ENCODE measurements around the gene RAPGEF1.

RAPGEF1 gene

GRCh38 chr9:131601683-131602181 lies 138.1 kb downstream of the RAPGEF1 start:
- DNase-seq, result no peak

DNA sequence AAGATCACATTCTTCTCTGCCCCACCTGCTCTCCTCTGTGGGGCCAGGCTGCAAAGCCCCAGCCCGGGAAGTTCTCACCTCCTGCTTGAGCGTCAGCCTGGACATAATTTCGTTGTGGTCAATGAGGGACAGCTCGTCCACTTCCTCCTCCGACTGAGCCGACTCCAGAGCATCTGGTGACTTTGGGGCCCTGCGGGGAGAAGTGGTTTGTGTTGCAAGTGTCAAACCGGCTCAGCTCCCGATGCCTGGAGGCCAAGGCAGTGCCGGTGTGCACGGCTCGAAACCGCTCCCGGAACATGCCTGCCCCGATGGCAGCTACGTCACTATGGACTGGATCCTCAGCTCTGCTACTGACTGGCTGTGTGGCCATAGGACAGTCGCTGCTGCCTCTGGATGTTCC lies 141.8 kb downstream of the RAPGEF1 start:
- DNase-seq, result no peak

GRCh38 chr9:131597246-131597645 lies 142.6 kb downstream of the RAPGEF1 start:
- DNase-seq, result no peak

- no peak for DNase-seq
These were observed 143.5 kb downstream of the RAPGEF1 start for GRCh38 chr9:131596430-131596743.

DNA sequence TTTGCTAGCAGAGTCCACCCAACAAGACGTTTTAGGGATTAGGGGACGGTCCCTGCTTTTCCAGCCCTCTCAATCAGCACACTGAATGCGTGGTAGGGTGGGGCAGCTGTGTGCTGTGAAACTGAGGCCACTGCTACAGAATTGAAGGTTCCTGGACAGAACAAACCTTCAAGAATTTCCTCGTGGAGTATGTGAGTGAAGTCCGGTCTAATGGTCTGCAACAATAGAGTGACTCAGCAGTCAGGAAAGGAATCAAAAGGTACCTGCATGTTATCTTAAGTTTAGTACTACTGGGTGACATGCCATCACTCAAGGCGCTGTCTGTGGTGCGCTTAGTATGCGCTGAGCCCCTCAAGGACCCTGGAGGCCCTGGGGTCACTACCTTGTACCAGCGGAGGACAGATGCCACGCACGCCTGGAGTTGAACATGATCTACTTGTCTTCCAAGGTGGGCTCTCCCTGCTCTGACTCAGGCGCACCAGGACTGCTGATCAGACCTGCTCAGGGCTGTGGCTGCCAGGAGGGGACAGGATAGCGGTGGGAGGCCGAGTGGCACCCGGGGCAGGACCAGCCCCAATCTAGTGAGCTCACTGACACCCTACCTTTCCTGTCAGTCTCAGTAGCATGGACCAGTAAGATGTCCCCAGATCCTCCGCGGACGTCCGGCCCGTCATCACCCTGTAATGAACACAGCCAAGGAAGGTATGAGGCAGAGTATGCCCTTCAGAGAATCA lies 144.0 kb downstream of the RAPGEF1 start:
- DNase-seq, result no peak

- DNase-seq, result no peak
These were observed 144.8 kb downstream of the RAPGEF1 start for GRCh38 chr9:131594906-131595665.

- DNase-seq, result no peak
These were observed 145.8 kb downstream of the RAPGEF1 start for GRCh38 chr9:131593936-131594665.

DNA sequence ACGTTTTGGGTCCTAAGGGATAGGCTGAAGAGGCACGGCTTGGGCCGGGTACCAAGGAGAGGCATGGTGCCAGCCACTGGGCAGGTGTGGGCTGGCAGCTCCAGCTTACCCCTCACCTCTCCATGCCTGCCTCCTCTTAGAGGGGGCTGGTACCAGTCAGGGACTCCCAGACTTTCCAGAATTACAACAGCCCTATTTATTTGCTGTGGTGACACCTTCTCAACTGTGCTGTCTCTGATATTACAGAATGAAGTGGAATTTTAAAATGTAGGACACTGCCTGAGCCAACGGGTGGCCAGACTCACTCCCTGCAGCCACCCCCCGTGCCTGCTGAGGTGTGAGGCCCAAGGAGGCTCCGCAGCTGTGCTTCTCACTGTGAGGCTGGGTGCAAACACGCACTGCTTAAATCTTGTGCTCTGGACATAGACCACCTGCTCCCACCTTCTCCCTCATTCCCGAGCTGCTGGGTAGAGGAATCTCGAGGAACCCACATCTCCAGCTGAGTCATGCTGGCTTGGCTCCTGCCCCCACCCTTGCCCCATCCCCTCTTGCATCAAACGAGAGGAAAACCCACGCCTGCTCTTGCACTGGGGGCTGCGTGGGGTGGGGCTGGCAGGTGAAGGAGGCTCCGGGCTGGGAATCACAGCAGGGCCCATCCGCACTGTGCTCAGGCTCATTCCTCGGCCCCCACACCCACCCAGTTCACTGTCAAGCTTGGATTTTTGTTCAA lies 146.6 kb downstream of the RAPGEF1 start:
- no peak for DNase-seq

DNA sequence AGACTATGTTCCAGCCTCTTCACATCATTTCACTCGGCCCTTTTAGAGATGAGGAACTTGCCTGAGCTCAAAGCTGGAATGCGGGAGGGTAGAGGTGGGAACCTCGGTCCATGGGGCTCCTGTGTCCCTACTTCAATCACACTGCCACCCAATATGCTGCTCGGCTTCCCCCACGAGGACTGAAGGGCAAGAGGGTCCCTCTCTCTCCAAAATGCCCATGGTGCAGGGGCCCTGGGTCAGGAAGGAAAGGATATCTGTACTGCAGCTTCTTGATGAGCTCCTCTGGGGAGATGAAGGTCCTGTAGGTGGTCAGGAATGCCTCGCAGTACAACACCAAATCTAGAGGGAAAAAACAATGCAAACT lies 148.0 kb downstream of the RAPGEF1 start:
- no peak for DNase-seq

GRCh38 chr9:131590907-131591844 lies 148.7 kb downstream of the RAPGEF1 start:
- peak; percentile 82 to 85 for DNase-seq

GRCh38 chr9:131590449-131590848 lies 149.4 kb downstream of the RAPGEF1 start:
- no peak for DNase-seq

DNA sequence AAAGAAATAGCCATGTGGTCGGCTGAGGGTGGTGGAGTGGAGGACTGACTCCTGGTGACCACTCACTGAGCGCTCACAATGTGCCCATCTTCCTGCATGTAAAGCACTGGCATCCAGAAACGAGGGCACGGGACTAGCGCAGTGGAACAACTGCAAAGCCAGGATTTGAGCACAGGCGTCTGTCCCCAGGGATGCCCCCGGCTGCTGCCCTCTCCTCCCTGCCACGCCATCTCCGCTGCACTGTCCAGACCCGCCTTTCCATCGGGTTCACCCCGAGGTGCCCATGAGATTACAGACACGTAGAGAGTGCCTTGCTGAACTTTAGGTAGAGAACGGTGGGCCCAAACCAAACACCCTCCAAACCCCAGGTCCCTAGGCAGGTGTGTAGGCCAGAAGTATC lies 149.9 kb downstream of the RAPGEF1 start:
- DNase-seq, result no peak

DNA sequence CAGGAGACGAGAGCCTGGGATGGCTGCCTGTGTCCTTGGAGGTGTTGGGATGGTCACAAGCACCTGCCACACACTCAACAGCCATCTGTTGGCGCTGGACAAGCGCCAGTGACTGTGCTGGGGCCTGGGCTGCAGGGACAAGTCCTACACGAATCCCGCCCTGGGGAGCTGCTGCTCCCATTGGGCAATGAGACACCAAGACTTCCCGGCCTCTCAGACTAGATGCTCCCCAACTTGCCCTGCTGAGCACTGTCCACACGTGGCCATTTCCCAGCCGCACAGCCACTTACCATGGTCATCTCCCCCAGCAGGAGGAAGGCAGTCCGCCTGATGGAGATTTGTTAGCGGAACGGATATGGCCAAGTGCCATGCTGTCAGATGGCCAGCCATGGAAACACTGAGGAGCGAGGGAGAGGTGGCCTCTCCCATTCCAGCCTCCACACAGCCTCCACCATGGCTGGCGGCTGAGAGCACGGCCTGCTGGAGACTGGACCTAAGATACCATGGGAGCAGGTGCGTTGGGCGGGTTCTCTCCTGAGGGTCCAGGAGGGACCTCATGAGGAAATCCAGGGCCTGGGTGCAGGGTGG lies 150.7 kb downstream of the RAPGEF1 start:
- DNase-seq, result no peak

GRCh38 chr9:131588396-131588795 lies 151.5 kb downstream of the RAPGEF1 start:
- DNase-seq, result no peak

DNA sequence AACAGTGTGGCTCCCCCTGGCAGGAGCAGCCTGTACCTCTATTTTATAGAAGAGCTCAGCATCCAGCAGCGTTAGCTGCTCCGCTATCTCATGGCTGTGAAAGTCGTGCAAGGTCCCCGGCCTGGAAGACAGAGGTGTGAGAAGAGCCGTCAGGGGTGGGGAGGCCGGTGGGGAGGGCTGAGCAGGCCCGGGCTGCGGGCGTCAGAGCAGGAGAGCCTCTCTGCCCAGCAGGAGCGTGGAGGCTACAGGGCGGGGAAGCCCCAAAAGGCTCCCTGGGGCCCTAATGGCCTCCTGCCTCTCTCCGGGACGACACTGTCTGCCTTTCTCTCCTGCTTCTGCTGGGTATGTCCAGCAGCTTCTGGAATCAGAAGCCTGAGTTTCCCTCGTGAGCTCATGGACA lies 152.0 kb downstream of the RAPGEF1 start:
- no peak for DNase-seq

DNA sequence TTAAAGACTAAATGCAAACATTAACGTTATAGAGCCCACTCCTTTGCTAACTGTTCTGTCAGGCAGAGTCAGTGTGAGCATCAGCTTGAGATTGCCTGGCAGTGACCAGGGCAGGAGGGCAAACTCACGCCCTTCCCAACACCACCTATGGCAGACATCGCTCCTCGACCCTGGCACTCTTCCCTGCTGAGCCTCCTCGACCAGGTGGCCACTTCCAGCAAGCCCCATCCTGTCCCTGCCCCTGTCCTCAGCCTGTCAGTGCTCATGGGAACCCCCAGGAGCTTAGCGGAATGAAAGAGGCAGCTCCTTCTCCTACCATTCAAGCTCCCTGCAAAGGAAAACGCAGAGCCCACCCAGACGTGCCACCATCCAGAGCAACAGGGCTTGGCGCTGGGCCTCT lies 152.5 kb downstream of the RAPGEF1 start:
- DNase-seq, result no peak

DNA sequence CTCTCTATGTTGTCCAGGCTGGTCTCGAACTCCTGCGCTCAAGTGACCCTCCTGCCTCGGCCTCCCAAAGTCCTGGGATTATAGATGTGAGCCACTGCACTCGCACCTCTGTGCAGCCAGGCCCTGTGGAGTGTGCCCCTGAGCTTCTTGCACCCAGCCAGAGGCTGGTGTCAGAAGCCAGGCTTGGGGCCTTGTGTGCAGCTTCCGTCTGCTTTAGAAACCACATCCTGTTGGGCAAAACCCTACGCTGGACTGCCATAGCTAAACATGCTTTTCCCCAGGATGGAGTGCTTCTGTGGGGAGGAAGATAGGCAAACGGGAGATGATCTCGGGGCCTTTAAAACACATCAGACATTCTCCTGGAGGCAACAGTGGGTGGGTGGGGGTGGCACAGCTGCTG lies 154.5 kb downstream of the RAPGEF1 start:
- peak; percentile 30 to 42 for DNase-seq

DNA sequence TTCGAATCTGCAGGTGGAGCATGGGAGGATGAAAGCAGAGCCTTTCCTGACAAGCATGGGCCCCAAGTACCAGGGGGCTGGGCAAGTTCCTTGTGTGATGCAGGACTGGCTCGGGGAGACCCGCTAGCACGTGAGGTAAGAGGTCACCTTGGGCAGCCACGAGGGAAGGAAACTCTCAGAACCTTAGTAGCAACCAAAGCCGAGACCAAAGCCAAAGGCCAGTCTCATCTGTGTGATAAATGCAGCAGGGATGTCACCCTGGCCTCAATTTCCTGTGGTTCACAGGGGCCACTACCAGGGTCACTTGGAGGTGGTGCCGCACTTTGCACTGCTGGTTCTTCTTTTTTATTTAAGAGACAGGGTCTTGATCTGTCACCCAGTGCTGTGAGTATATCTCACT lies 155.0 kb downstream of the RAPGEF1 start:
- DNase-seq, result no peak

- no peak for DNase-seq
These were observed 155.9 kb downstream of the RAPGEF1 start for GRCh38 chr9:131583836-131584555.

DNA sequence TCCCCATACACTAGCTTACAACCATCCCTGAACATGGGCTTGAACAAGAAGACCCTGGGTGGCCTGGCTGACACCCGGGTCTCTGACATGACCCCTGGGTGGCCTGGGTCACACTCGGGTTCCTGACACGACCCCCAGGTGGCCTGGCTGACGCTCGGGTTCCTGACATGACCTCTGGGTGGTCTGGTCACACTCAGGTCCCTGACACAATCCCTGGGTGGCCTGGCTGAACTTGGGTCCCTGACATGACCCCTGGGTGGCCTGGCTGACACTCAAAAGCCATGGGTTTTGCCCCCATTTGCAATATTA lies 156.6 kb downstream of the RAPGEF1 start:
- no peak for DNase-seq

Data from stimulated activated CD4-positive, alpha-beta T cell treated with anti-CD3 and anti-CD28 coated beads, Interleukin-2, amount 100 ng/mL, for 24 hours (primary cell).